22Rv1 (cell line): ENCODE results near the gene AATK.

Experiments used
- ZFX ChIP-seq: fragments of 450-650 bp; IDR thresholded peaks from 2 replicates; pipeline ENCODE4 v1.6.1; 2017; ENCODE audit warnings: antibody characterized with exemption, borderline replicate concordance
- TF ChIP-seq, protein P1 (sequence below): fragments of 450-650 bp; IDR thresholded peaks from 2 replicates; pipeline ENCODE4 v1.5.1; 2017; ENCODE audit warnings: mild to moderate bottlenecking

DNA sequence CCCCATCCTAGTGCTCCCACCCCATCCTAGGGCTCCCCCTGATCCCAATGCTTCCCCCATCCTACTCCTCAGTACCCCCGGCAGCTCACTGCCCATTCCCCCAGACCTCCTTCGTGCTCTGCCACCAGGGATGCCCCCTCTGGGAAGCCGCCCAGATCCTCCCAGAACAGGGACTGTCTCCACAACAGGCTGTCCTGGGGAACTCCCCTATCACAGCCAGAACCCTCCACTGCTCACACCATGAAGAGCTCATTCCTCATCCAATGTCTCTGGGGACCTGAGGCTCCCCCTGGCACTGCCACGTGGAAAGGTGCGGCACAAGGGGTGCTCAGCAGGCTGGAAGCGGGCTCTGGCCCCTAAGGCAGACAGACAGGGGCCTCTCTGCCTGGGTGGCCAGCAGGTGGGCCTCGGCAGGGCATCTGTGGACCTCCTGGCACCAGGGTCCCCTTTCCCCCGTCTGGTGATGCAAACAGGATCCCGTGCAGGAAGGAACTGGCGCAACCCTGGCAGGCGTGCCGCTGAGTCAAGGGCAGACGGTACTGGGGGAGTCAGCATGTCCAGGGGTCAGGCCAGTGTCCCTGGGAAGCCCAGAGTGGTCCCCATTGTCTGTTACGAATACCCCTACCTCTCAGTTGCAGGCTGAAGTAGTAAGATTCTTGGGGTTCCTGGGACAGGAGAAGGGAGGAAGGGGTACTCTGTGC is 15.5 kb downstream of the AATK start:
- TF ChIP-seq, protein P1, sequence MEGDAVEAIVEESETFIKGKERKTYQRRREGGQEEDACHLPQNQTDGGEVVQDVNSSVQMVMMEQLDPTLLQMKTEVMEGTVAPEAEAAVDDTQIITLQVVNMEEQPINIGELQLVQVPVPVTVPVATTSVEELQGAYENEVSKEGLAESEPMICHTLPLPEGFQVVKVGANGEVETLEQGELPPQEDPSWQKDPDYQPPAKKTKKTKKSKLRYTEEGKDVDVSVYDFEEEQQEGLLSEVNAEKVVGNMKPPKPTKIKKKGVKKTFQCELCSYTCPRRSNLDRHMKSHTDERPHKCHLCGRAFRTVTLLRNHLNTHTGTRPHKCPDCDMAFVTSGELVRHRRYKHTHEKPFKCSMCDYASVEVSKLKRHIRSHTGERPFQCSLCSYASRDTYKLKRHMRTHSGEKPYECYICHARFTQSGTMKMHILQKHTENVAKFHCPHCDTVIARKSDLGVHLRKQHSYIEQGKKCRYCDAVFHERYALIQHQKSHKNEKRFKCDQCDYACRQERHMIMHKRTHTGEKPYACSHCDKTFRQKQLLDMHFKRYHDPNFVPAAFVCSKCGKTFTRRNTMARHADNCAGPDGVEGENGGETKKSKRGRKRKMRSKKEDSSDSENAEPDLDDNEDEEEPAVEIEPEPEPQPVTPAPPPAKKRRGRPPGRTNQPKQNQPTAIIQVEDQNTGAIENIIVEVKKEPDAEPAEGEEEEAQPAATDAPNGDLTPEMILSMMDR: no peak
- no peak for TF ChIP-seq ZFX
